ENCODE results near the gene GNRHR.
"Not testable (repeated sequence)": the region's sequence is repeated elsewhere in the genome, so short reads cannot be mapped to it uniquely, and the experiment has no call there.

Gene GNRHR

DNA sequence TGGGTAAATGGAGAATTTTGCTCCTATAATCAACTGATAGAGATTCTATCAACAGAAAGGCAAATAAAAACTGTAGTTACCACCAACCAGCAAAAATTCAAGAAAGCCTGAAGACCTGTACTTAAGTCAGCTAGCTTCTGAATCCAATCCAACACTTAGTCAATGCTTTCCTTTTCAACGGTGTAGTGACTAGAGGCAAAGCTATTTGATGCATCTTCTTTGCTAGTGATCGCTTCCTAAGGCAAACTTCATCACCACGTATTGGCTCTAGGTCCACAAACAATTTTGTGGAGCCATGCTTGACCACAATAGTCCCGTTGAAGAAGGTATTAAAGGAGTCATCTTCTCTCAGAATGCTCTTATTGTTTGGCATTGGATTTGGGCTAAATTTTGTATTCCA is 28.2 kb downstream of the GNRHR start:
- DNase-seq = no peak

DNA sequence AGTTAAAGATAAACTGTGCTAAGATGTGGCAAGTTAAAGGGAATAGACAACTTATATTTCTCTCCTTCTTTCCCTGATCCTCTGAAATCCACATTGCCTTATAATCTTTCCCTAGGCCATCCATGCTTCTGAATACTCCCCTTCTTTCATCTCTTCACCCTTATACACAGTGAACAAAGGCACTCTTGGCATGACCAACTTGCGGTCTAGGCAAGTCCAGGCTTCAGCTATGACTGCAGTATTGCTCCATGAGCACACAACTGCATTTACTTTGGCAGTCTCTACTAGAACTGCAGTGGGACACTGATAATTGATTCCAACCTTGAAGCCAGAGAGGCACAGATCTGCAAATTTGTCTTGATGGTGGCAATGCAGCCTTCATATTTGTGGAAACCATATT is 29.1 kb downstream of the GNRHR start:
- DNase-seq = no peak

DNA sequence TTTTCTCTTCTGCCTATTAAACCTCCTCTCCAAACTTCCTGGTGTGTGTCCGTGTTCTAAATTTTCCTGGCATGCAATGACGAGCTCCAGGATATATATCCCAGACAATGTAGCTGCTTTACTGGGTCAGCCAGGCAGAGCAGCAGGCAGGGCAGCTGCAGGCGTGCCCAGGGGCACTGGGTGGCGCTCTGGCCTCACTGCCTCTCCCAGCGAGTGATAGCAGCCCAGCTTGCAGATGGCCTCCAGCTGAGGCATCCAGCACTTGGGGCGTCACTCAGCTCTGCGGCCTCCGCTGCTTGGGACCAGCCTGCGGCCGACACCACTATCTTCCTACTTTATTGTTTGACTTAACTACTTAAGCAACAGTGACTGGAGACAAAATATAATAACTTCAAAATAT is 30.2 kb downstream of the GNRHR start:
- DNase-seq = no peak

DNA sequence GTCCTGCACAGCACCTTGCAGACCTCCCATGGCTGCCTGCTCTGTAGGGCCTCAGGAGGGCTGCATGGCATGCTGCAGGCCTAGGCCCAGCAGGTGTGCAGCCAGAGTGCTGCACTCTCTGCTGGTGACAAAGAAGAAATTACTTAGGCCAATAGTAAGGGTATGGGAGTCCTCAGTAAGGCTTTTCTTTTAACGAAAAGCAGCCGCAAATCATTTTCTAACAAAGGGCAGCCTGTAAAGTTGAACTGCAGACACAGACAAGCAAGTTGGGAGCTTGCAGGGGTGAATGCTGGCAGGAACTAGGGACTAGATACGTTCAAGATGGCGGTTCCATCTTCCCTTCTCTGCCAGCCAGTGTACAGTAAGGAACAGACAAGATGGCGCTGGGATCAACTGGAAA is 30.8 kb downstream of the GNRHR start:
- no peak for DNase-seq

DNA sequence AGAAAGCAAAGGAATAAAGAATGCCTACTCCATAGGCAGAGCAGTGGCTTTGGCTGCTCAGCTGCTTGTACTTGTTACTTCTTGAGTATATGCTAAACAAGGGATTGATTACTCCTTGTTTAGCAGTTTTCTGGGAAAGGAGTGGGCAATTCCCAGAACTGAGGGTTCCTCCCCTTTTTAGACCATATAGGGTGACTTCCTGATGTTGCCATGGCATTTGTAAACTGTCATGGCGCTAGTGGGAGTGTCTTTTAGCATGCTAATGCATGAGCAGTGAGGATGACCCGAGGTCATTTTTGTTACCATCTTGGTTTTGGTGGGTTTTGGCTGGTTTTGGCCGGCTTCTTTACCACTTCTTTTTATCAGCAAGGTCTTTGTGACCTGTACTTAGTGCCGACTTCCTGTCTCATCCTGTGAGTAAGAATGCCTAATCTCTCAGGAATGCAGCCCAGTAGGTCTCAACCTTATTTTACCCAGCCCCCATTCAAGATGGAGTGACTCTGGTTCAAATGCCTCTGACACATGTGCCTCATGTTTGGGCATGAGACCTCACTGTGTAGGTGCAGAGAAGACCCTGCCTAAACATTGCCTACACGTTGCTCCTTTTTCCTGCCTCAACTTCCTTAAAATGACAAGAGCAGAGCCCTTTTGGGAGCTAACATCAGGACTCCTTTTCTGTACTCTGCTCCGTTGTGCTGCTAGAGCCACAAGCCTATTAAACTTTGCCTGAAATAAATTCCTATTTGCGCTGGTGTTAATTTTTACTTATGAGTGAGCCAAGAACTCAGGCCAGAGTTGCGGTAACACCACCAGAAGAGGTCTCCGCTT is 32.2 kb downstream of the GNRHR start:
- DNase-seq = no peak

DNA sequence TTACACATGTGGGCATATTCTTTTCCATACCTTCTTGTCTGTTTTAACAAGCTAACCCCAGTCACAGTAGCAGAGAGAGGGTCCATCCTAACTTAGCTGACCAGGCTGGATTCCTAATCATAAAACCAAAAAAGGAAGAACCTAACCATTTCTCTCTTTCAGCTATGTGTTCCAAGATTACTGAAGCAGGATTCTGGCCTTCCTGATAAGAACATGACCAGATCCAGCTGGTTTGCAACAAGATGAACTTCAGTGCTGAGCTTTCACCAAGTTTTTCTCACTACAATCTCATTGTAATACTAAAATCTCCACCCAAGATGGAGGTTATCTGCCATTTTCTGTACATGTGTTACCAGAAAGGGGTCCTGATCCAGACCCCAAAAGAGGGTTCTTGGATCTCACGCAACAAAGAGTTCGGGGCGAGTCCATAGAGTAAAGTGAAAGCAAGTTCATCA is 32.8 kb downstream of the GNRHR start:
- DNase-seq = no peak

GRCh38 chr4:67719953-67720617 is 34.1 kb downstream of the GNRHR start:
- DNase-seq = no peak

- DNase-seq = no peak
These were observed 35.3 kb downstream of the GNRHR start for GRCh38 chr4:67718848-67719247.

DNA sequence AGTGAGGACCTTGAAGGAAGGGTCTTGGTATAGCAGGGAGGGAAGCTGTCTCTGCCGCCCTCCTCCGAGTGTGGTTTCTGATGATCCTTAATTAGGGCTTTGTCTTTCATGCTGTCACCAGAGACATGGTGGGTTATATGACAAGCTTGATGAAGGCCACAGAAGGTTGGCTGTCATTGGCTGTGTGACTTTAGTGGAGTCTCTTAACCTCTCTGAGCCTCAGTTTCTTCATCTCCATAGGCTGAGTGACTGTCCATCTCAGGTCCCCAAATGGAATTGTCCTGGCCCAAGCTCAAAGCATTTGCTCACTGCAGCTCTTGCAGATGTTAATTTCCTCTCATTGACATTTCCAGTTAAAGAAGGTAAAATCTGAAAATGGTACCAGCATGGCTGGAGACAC is 36.6 kb downstream of the GNRHR start:
- no peak for DNase-seq

GRCh38 chr4:67714955-67715354 is 39.2 kb downstream of the GNRHR start:
- no peak for DNase-seq

DNA sequence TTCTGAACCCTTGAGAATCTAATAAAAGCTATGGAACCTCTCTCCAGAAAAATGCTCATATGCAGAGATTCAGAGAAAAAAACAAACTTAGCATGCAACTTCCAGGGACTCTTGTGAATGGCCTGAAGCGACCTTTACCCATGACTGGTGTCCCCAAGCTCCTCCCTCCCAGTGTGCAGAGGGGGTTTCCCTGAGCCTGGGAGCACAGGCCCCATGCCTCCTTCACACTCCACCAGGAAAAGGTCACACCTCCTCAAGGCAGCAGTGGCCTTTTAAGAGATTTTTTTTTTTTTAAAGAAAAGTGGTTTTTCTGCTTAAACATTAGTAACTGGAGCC is 40.0 kb downstream of the GNRHR start:
- peak; percentile 63 for DNase-seq

DNA sequence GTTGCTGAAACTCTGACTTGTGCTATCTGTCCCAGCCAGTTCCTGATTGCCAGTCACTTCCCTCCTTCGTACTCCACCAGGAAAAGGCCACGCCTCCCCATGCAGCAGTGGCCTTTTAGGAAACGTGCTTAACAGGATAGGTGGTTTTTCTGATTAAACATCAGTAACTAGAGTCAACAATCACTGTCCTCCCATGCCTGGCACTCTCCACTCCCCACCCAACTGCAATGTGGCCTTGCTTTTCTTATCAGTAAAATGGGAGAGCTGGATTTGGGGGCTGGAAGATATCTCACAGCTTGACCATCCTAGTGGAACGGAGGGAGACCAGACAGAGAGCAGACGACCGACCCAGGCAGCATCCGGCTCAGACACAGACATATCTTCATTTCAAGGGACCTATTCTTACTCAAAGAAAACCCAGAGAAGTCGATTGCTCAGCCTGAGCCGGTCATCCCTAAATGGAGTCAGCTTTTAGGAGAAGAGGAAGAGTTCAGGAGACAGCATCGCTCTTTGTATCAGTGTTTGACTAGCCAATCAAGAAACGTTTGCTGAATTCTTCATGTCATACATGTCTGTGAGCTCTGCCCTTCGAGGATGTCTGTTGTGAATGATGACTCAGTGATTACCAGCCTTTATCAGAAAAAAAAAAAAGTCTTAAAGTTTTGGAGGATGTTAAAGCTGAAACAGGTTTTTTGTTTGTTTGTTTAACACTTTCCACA is 40.5 kb downstream of the GNRHR start:
- DNase-seq = peak; percentile 29

DNA sequence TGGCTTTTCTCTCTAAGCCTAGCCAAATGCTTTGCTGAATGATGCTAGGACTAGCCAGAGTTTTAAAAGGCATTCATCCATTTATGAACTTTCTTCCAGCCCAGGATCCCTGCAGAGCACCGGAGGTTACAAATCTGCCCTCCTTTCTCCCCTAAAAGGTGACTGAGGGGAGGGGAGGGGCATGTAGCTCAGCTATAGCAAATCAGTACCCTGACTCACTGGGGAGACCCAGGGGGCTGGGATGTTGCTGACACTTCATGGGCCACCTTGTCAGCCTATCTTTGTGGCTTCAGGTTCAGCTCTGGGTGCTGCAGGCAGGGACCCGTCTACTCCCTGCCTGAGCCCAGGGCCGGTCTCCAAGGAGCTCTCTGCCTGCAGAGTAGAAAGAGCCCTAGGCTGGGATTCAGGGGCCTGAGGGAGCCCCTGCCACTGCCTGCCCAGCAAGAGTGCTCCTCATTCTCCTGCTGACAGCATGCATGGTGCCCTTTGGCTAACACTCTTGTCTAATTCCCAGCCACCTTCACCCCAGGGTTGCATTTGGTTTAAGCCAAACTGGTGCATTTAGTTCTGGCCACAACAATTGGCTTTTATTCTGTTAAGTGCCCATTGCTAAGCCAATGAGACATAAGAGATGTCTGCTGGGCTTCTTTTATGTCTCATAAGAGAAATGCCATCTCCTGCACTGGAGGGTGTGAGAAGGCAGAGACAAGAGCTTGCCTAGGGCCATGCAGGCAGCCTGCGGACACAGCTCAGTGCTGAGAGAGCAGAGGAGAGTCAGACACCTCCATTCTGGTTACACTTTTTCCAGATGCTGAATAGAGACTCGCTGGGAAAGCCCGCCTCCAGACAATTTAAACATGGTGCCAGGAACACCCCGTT is 41.3 kb downstream of the GNRHR start:
- no peak for DNase-seq

DNA sequence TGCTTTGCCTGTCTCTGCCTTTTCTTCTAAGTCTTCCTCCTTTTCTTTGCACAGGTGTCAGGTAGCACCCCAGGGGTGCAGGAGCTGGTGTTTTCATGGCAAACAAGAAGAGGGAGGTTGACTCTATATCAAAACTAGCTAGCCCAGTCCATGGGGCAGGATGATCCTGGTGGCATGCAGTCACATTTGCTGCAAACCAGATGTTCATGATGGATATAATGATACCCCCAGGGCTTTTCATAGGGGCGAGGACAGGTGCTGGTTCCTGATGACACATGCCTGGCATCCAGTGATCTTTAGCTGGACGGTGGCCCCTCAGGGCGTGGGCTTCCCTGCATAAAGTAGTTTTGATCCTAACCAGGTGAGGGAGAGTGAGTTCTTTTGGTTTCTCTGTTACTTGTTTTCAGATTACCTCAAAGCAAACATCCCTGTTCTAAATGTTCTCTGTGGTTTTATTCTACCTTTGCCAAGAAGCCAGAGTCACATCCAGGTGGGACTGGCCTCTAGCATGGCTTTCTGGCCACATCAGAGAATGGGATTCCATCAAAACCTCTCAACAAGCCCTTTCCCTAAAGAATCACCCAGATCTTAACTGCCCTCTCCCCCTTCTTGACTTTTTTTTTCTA is 42.1 kb downstream of the GNRHR start:
- DNase-seq = no peak

- DNase-seq = not testable (repeated sequence)
These were observed 47.5 kb downstream of the GNRHR start for GRCh38 chr4:67706682-67707081.

GRCh38 chr4:67704843-67705242 is 49.3 kb downstream of the GNRHR start:
- DNase-seq = no peak

DNA sequence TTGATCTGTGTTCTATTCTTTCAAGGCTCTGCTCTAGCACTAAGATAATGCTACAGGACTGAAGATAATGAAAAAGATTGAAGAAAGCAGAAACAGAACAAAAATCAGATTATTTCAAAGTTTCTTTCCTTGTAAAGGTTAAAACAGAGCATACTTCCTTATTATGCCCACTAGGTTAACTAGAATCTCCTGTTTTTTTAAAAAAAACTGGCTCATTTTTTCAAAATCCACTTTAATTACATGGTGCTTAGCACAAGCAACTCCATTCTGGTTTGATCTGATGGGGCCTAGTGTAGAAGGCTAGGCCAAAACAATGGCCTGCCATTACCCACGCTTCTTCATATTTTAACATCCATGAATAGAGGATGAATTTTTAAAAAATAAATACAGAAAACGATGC is 52.0 kb downstream of the GNRHR start:
- no peak for DNase-seq

- peak; percentile 25 for DNase-seq
These were observed 52.7 kb downstream of the GNRHR start for GRCh38 chr4:67701517-67701850.

DNA sequence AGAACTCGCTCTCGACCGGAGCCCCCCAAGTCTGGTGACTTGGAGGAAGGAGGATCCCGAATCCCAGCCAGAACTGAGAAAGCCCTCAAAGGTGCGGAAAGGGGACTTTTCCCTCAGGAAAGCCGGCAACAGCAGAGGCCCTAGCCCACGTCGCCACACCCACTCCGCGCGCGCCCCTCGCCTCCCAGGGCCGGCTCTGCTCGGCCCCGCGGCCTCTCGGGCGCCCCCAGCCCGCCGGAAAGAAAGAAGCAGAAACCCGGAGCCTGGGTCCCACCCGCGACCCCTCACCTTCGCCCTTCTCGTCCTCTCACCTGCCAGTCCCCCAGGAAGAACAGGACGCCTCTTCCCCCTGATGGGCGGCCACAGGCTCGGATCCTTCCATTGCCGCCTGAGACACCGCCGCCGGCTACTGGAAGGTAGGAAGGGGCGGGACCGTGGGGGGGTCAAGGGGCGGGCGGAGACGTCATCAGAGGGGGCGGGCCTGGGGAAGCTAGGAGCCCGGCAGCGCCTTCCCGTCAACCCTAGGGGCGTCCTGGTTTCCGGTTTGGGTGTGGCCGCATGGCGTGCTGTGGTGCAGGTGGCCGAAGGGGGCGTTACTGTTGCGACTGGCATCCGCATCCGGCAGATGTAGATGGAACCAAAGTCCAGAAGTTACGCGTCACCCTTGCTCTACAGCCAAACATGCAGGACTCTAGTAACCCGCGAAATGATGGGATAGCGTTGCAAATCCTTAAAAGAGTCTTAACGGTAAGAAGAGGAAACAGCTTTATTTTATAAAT is 53.3 kb downstream of the GNRHR start, which contains the start of gene UBA6:
UBA6 (minus strand) TSS at position 418 of the 779 bp plus-strand sequence; CDS start at position 382, 36 bp downstream.
- DNase-seq = peak; percentile 98

GRCh38 chr4:67700116-67700737 is 54.0 kb downstream of the GNRHR start:
- peak; percentile 75 for DNase-seq

DNA sequence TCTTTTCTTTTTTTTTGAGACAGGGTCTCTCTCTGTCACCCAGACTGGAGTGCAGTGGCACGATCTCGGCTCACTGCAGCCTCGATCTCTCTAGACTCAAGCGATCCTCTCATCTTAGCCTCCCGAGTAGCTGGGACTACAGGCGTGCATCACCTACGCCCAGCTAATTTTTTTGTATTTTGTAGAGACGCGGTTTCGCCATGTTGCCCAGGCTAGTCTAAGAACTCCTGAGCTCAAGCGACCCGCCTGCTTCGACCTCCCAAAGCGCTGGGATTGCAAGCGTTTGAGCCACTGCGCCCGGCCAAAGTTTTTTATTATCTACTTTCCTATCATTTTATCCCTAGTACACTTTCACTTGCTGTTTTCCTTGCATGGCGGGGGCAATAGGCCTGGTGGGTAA is 54.6 kb downstream of the GNRHR start:
- no peak for DNase-seq

All from suppressor macrophage treated with lipopolysaccharide for 4 hours (primary cell).